NT2/D1 (cell line): Measurements from ENCODE around the gene RNF10.

ENCODE experiments used
- SUZ12 ChIP-seq: IDR thresholded peaks from 2 replicates; pipeline ENCODE4 v1.6.1; 2011; ENCODE audit not compliant: insufficient read length, insufficient read depth; ENCODE audit errors: extremely low read depth
- ZNF274 ChIP-seq: IDR thresholded peaks from 2 replicates; pipeline ENCODE4 v1.6.1; 2011; ENCODE audit warnings: mild to moderate bottlenecking, low read depth, low read length

GRCh38 chr12:120625557-120626419, 91.6 kb downstream of the RNF10 start:
- TF ChIP-seq SUZ12 = no peak
- TF ChIP-seq ZNF274 = no peak
